Measurements from ENCODE around the gene CABLES1.
A peak's percentile ranks its signal among the peaks of the same experiment; 100 is the strongest.
"Not testable (repeated sequence)": the region's sequence is repeated elsewhere in the genome, so short reads cannot be mapped to it uniquely, and the experiment has no call there.

The CABLES1 gene, protein sequence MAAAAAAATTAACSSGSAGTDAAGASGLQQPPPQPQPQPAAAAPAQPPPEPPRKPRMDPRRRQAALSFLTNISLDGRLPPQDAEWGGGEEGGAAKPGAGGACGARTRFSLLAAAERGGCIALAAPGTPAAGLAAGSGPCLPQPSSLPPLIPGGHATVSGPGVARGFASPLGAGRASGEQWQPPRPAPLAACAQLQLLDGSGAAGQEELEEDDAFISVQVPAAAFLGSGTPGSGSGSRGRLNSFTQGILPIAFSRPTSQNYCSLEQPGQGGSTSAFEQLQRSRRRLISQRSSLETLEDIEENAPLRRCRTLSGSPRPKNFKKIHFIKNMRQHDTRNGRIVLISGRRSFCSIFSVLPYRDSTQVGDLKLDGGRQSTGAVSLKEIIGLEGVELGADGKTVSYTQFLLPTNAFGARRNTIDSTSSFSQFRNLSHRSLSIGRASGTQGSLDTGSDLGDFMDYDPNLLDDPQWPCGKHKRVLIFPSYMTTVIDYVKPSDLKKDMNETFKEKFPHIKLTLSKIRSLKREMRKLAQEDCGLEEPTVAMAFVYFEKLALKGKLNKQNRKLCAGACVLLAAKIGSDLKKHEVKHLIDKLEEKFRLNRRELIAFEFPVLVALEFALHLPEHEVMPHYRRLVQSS

GRCh38 chr18:23134780-23135549, at the start of gene CABLES1:
Gene CABLES1, plus strand, starts transcription at chr18:23135485. Its CDS starts 278 bp downstream, at chr18:23135763.
- peak; percentile 47 for DNase-seq

GRCh38 chr18:23087352-23087751, 47.9 kb upstream of the CABLES1 start:
- DNase-seq: no peak

DNA sequence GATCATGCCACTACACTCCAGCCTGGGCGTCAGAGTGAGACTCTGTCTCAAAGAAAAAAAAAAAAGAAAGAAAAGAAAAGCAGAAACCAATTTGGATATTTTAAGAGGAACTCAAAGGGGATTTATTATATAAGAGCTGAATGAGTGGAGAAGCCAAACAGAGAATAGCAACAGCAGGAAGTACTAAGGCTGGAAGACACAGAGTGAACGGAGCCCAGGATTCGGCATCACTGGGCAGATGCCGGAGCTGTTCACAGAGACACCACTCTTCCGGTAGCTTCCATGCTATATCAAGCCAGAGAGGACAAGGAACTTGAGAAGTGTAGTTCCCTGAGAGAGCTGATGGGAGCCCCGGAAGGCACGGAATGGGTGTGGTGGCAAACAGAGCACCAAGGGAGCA, 47.0 kb upstream of the CABLES1 start:
- no peak for DNase-seq

- DNase-seq: not testable (repeated sequence)
These were observed 44.0 kb upstream of the CABLES1 start for GRCh38 chr18:23091017-23091993.

DNA sequence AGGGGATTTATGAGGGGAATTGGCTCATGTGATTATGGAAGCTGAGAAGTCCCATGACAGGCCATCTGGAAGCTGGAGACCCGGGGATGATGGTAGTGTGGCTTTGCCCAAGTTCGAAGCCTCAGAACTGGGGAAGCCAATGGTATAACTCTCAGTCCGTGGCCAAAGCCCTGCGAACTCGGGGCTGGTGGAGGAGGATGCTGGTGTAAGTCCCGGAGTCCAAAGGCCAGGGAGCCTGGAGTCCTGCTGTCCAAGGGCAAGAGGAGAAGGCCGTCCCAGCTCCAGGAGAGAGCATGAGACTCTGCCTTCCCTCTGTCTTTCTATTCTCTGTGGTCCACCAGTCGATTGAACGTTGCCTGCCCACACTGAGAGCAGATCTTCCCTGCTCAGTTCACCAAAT, 43.2 kb upstream of the CABLES1 start:
- DNase-seq: no peak

DNA sequence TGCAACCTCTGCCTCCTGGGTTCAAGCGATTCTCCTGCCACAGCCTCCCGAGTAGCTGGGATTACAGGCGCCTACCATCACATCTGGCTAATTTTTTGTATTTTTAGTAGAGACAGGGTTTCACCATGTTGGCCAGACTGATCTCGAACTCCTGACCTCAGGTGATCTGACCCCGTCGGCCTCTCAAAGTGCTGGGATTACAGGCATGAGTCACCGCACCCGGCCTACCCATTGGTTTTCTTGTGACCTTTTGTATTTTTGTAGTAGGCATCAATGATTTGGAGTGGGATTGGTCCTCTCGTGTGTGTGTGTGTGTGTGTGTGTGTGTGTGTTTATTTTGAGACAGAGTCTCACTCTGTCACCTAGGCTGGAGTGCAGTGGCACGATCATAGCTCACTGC, 42.2 kb upstream of the CABLES1 start:
- DNase-seq: not testable (repeated sequence)

DNA sequence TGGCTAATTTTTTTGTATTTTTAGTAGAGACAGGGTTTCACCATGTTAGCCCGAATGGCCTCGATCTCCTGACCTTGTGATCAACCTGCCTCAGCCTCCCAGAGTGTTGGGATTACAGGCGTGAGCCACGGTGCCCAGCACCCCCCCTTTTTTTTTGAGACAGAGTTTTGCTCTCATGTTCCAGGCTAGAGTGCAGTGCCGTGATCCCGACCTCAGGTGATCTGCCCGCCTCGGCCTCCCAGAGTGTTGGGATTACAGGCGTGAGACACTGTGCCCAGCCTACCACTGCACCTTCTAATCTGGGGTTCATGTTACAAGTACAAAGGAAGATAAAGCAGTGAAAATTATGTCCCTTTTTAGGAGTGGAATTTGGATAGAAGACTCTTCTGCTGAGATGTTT, 41.5 kb upstream of the CABLES1 start:
- DNase-seq: no peak

GRCh38 chr18:23094411-23095190, 40.7 kb upstream of the CABLES1 start:
- no peak for DNase-seq

DNA sequence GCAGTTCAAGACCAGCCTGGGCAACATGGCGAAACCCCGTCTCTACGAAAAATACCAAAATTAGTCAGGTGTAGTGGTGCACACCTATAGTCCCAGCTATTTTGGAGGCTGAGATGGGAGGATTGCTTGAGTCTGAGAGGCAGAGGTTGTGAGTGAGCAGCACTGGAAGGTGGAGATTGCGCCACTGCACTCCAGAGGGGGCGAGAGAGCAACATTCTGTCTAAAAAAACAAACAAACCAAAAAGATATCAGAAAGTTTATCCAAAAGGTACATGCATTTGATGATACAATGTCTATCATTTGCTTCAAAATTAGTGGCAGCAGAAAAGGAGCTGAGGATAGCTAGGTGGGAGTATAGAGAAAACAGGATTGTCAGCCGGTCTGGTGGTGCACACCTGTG, 39.8 kb upstream of the CABLES1 start:
- no peak for DNase-seq

DNA sequence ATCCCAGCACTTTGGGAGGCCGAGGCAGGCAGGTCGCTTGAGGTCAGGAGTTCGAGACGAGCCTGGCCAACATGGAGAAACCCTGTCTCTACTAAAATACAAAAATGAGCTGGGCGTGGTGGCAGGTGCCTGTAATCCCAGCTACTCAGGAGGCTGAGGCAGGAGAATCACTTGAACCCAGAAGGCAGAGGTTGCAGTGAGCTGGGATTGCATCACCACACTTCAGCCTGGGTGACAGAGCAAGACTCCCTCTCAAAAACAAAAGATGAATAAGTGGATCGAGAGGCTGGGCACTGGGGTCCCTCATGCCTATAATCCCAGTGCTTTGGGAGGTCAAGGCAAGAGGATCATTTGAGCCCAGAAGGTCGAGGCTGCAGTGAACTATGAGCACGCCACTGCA, 38.3 kb upstream of the CABLES1 start:
- DNase-seq: not testable (repeated sequence)

- no peak for DNase-seq
These were observed 35.7 kb upstream of the CABLES1 start for GRCh38 chr18:23099621-23100020.

GRCh38 chr18:23101861-23102432, 33.3 kb upstream of the CABLES1 start:
- DNase-seq: no peak

- no peak for DNase-seq
These were observed 32.6 kb upstream of the CABLES1 start for GRCh38 chr18:23102493-23103261.

GRCh38 chr18:23103449-23103848, 31.8 kb upstream of the CABLES1 start:
- DNase-seq: no peak

GRCh38 chr18:23105030-23105429, 30.3 kb upstream of the CABLES1 start:
- no peak for DNase-seq

DNA sequence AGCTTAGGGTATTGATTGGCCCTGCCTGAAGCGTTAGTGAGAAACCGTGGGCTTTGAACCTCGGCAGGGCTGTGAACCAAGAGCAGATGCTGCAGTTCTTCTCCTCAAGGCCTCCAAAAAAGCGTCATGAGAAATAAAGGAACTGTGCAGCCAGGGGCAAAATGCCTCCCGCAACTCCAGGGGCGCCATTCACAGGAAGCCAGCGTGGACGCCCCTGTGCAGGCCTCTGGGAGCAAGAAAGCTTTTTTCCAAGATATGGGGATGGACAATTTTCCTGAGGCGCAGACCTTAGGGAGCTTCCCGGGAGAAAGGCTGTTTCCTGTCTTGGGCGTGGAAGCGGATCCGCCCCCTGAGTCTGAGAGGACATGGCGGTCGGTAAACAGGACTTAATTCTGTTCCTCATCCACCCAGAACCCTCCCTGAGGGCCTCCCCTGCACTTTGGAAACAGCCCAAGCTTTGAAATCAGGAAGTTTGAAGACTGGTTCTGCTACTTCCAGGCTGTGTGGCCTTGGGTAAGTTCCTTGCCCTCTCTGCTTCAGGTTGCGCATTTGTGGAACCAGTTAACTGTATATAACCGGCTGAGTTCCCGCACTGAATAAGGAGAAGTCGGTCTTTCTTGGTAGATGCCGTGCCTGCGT, 29.6 kb upstream of the CABLES1 start:
- no peak for DNase-seq

DNA sequence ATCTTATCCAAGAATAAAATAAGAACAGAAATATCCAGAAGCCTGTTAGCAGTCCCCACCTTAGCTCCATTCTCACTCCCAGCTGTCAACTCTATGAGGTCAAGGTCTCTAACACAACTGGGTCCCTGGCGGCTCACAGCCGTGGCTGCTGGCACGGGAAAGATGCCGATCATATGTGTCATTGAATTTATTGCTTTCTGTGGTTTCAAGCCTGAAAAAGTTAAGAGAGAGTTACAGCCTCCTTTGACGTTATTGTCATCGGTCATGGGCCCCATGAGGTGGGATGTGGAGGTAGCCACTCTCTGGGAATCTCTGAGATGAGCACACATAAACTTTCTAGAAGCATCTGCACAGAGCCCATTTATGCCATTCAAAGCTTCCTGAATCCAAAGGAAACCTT, 28.7 kb upstream of the CABLES1 start:
- no peak for DNase-seq

GRCh38 chr18:23107718-23108117, 27.6 kb upstream of the CABLES1 start:
- no peak for DNase-seq

- no peak for DNase-seq
These were observed 26.8 kb upstream of the CABLES1 start for GRCh38 chr18:23108496-23108895.

- not testable (repeated sequence) for DNase-seq
These were observed 26.1 kb upstream of the CABLES1 start for GRCh38 chr18:23109163-23109562.
